Measurements from ENCODE around the gene SPTBN1.
"Not testable (repeated sequence)": the region's sequence is repeated elsewhere in the genome, so short reads cannot be mapped to it uniquely, and the experiment has no call there.

Gene SPTBN1

GRCh38 chr2:54502731-54503130, 46.6 kb downstream of the SPTBN1 start:
- no peak for DNase-seq (ENCODE audit: low read depth in 2 of 2)

- no peak for DNase-seq (ENCODE audit: low read depth in 2 of 2)
Measured at GRCh38 chr2:54503192-54503591, 47.1 kb downstream of the SPTBN1 start.

GRCh38 chr2:54503828-54504227, 47.7 kb downstream of the SPTBN1 start:
- no peak for DNase-seq (ENCODE audit: low read depth in 2 of 2)

GRCh38 chr2:54504866-54505265, 48.7 kb downstream of the SPTBN1 start:
- no peak for DNase-seq (ENCODE audit: low read depth in 2 of 2)

- DNase-seq (ENCODE audit: low read depth in 2 of 2) = no peak
Measured at GRCh38 chr2:54508541-54508940, 52.4 kb downstream of the SPTBN1 start.

- not testable (repeated sequence) for DNase-seq (ENCODE audit: low read depth in 2 of 2)
Measured at GRCh38 chr2:54509043-54509442, 52.9 kb downstream of the SPTBN1 start.

GRCh38 chr2:54510916-54511315, 54.8 kb downstream of the SPTBN1 start:
- DNase-seq (ENCODE audit: low read depth in 2 of 2) = no peak

GRCh38 chr2:54512183-54512582, 56.1 kb downstream of the SPTBN1 start:
- DNase-seq (ENCODE audit: low read depth in 2 of 2) = no peak

GRCh38 chr2:54512663-54513362, 56.7 kb downstream of the SPTBN1 start:
- DNase-seq (ENCODE audit: low read depth in 2 of 2) = no peak

- no peak for DNase-seq (ENCODE audit: low read depth in 2 of 2)
Measured at GRCh38 chr2:54513363-54513715, 57.2 kb downstream of the SPTBN1 start.

- no peak for DNase-seq (ENCODE audit: low read depth in 2 of 2)
Measured at GRCh38 chr2:54514822-54515569, 58.9 kb downstream of the SPTBN1 start.

GRCh38 chr2:54516842-54517241, 60.7 kb downstream of the SPTBN1 start:
- DNase-seq (ENCODE audit: low read depth in 2 of 2) = no peak

- DNase-seq (ENCODE audit: low read depth in 2 of 2) = not testable (repeated sequence)
Measured at GRCh38 chr2:54518016-54518415, 61.9 kb downstream of the SPTBN1 start.

GRCh38 chr2:54518430-54518829, 62.3 kb downstream of the SPTBN1 start:
- DNase-seq (ENCODE audit: low read depth in 2 of 2) = no peak

- DNase-seq (ENCODE audit: low read depth in 2 of 2) = no peak
Measured at GRCh38 chr2:54519841-54520459, 63.8 kb downstream of the SPTBN1 start.

GRCh38 chr2:54520687-54521086, 64.6 kb downstream of the SPTBN1 start:
- no peak for DNase-seq (ENCODE audit: low read depth in 2 of 2)

- peak; percentile 20 to 27 for DNase-seq (ENCODE audit: low read depth in 2 of 2)
Measured at GRCh38 chr2:54522624-54523281, 66.6 kb downstream of the SPTBN1 start.

GRCh38 chr2:54523324-54523959, 67.3 kb downstream of the SPTBN1 start:
- no peak for DNase-seq (ENCODE audit: low read depth in 2 of 2)

- DNase-seq (ENCODE audit: low read depth in 2 of 2) = no peak
Measured at GRCh38 chr2:54524226-54524991, 68.3 kb downstream of the SPTBN1 start.

- no peak for DNase-seq (ENCODE audit: low read depth in 2 of 2)
Measured at GRCh38 chr2:54525321-54525720, 69.2 kb downstream of the SPTBN1 start.

- DNase-seq (ENCODE audit: low read depth in 2 of 2) = no peak
Measured at GRCh38 chr2:54526226-54526879, 70.2 kb downstream of the SPTBN1 start.
